SU-DHL-6 (cell line): ENCODE results near the gene LRRTM2.

Experiments
- H2AFZ ChIP-seq: fragments of 200-600 bp; sonication (generic); 2 replicates; pipeline ENCODE4 v1.6.1; 2014; ENCODE audit warnings: low read depth, mild to moderate bottlenecking, moderate library complexity, mixed read lengths, antibody characterized with exemption, low read length; ENCODE audit not compliant: severe bottlenecking
- H3F3A ChIP-seq: fragments of 200-600 bp; shearing (Covaris generic); 2 replicates; pipeline ENCODE4 v1.6.0; 2016; ENCODE audit warnings: antibody characterized with exemption, mild to moderate bottlenecking; ENCODE audit not compliant: insufficient read depth
- H3K27ac ChIP-seq: fragments of 200-600 bp; sonication (generic); 2 replicates; pipeline ENCODE4 v1.5.1; 2016; ENCODE audit warnings: low read depth, mild to moderate bottlenecking, low read length, moderate library complexity, mixed read lengths
- H3K27me3 ChIP-seq: fragments of 200-600 bp; sonication (generic), shearing (Covaris generic); 2 replicates; pipeline ENCODE4 v1.6.0; 2014; ENCODE audit warnings: mild to moderate bottlenecking, low read length
- H3K36me3 ChIP-seq: fragments of 200-600 bp; sonication (generic); 2 replicates; pipeline ENCODE4 v1.6.1; 2014; ENCODE audit warnings: mild to moderate bottlenecking, low read length, mixed read lengths
- H3K4me2 ChIP-seq: fragments of 300-600, 200-600 bp; shearing (Covaris generic), sonication (generic); 2 replicates; pipeline ENCODE4 v1.6.0; 2014; ENCODE audit warnings: low read length, low read depth, mild to moderate bottlenecking; ENCODE audit not compliant: poor library complexity, severe bottlenecking
- H3K4me3 ChIP-seq: fragments of 200-600 bp; sonication (generic); 2 replicates; pipeline ENCODE4 v1.5.1; 2014; ENCODE audit warnings: antibody characterized with exemption, low read length, mild to moderate bottlenecking, mixed read lengths; ENCODE audit not compliant: insufficient read depth, poor library complexity, severe bottlenecking
- H3K79me2 ChIP-seq: fragments of 200-600 bp; sonication (generic); 2 replicates; pipeline ENCODE4 v1.6.1; 2014; ENCODE audit warnings: mild to moderate bottlenecking, low read length, moderate library complexity; ENCODE audit not compliant: insufficient read depth
- H3K9ac ChIP-seq: fragments of 200-600 bp; sonication (generic); 2 replicates; pipeline ENCODE4 v1.7.0; 2014; ENCODE audit warnings: mild to moderate bottlenecking, low read length
- H3K9me2 ChIP-seq: fragments of 200-600 bp; sonication (generic); replicated peaks from 2 replicates; pipeline ENCODE4 v1.6.1; 2014; ENCODE audit warnings: low read length; ENCODE audit not compliant: insufficient read depth
- H3K9me3 ChIP-seq: fragments of 200-600 bp; sonication (generic); 2 replicates; pipeline ENCODE4 v1.6.1; 2014; ENCODE audit warnings: low read length, mixed read lengths; ENCODE audit not compliant: insufficient read depth
- H4K20me1 ChIP-seq: fragments of 200-600 bp; sonication (generic); 2 replicates; pipeline ENCODE4 v1.6.1; 2014; ENCODE audit warnings: low read depth, mild to moderate bottlenecking, antibody characterized with exemption, low read length, moderate library complexity, mixed read lengths
- EZH2phosphoT487 ChIP-seq: fragments of 200-600 bp; sonication (generic), shearing (Covaris generic); conservative IDR thresholded peaks from 2 replicates; pipeline ENCODE4 v1.6.1; 2018; ENCODE audit warnings: mild to moderate bottlenecking, antibody characterized with exemption, low read length, moderate library complexity, mixed read lengths
- TF ChIP-seq, protein P1 (sequence below): fragments of 200-600 bp; sonication (generic); IDR thresholded peaks from one replicate; pipeline ENCODE4 v1.5.1; 2017; ENCODE audit warnings: antibody characterized with exemption, mild to moderate bottlenecking, low read length, moderate library complexity; ENCODE audit not compliant: insufficient read depth, poor library complexity, severe bottlenecking

LRRTM2 gene

DNA sequence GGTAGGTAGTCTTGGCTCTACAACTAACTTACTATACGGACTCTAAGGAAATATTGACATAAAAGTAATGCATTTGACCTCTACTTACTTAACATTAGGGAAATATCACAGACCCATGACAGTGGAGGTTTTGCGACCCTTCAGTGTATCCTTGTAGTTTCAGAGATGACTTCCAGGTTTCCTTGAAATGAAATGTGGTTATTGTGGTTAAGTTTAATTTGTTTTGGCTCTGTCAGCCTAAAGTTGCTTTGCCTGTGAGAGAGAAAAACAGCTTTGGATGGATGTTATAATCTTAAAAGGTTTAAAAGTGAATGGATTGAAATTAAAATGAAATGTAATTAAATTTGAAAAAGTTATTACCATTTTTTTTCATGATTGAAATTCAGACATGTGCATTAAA is 42.9 kb downstream of the LRRTM2 start:
- Histone ChIP-seq H3F3A (no peaks in the 10 kb centered on the region), H3K9me3 (no peaks in the 10 kb centered on the region), H3K27me3 (no peaks in the 10 kb centered on the region), H3K4me3 (no peak overlapping the region), H3K4me2 (no peak overlapping the region), H3K36me3 (no peaks in the 10 kb centered on the region), H3K79me2 (no peaks in the 10 kb centered on the region), H3K9me2 (no peaks in the 10 kb centered on the region), H3K27ac (no peak overlapping the region), H2AFZ (no peak overlapping the region), H4K20me1 (no peaks in the 10 kb centered on the region), H3K9ac (no peak overlapping the region)
- TF ChIP-seq EZH2phosphoT487: no peak
- TF ChIP-seq, protein P1, sequence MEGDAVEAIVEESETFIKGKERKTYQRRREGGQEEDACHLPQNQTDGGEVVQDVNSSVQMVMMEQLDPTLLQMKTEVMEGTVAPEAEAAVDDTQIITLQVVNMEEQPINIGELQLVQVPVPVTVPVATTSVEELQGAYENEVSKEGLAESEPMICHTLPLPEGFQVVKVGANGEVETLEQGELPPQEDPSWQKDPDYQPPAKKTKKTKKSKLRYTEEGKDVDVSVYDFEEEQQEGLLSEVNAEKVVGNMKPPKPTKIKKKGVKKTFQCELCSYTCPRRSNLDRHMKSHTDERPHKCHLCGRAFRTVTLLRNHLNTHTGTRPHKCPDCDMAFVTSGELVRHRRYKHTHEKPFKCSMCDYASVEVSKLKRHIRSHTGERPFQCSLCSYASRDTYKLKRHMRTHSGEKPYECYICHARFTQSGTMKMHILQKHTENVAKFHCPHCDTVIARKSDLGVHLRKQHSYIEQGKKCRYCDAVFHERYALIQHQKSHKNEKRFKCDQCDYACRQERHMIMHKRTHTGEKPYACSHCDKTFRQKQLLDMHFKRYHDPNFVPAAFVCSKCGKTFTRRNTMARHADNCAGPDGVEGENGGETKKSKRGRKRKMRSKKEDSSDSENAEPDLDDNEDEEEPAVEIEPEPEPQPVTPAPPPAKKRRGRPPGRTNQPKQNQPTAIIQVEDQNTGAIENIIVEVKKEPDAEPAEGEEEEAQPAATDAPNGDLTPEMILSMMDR: no peak

DNA sequence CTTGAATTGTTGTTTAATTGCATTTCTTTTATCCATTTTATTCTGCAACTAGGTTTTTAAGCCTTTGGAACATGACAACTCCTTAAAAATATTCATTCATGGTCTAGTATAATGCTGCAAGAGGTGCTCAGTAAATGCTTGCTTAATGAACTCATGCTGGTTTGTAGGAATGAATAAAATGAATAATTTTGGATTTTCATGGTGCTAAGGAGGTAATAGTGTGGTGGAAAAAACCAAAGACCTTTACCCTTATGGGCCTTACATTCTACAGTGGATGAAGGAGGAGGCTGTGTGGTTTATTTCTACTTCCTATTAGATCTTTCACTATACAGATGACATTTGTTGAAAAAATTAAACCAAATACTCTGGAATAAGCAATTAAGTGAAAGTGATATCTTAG is 43.4 kb downstream of the LRRTM2 start:
- Histone ChIP-seq H3K27ac (no peak overlapping the region), H3K36me3 (no peaks in the 10 kb centered on the region), H3K9ac (no peak overlapping the region), H3K79me2 (no peaks in the 10 kb centered on the region), H4K20me1 (no peaks in the 10 kb centered on the region), H2AFZ (no peak overlapping the region), H3K9me2 (no peaks in the 10 kb centered on the region), H3F3A (no peaks in the 10 kb centered on the region), H3K4me3 (no peak overlapping the region), H3K4me2 (no peak overlapping the region), H3K27me3 (no peaks in the 10 kb centered on the region), H3K9me3 (no peaks in the 10 kb centered on the region)
- TF ChIP-seq EZH2phosphoT487: no peak
- TF ChIP-seq, protein P1: no peak

DNA sequence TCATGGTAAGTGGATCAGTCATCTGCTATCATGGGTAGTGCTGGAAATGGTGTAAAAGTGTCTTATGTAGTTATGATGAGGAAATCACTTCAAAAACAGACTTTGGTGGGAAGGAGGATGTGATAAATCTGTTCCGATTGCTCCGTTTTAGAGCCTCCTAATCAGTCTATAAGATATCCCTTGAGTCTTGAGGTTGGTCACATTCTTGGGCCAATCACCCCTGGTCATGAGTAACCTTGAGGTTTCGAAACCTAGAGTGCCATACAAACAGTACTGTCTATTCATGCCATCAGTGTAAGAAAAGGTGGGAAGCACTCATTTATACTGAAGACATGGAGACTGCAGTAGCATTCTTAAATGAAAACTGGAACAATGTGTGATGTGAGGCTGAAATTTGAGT is 45.8 kb downstream of the LRRTM2 start:
- Histone ChIP-seq H3K9me3 (no peaks in the 10 kb centered on the region), H3F3A (no peaks in the 10 kb centered on the region)

More for the DNA sequence above, 45.8 kb downstream of the LRRTM2 start:
- H2AFZ ChIP-seq: no peak overlapping the region
- H3K27ac ChIP-seq: no peak overlapping the region
- TF ChIP-seq EZH2phosphoT487: no peak
- TF ChIP-seq, protein P1: no peak
- H3K4me3 ChIP-seq: no peak overlapping the region
- no peak overlapping the region for H3K9ac ChIP-seq
- no peaks in the 10 kb centered on the region for H3K27me3 ChIP-seq
- H3K9me2 ChIP-seq: no peaks in the 10 kb centered on the region
- H3K4me2 ChIP-seq: no peak overlapping the region
- H3K36me3 ChIP-seq: no peaks in the 10 kb centered on the region
- H4K20me1 ChIP-seq: no peaks in the 10 kb centered on the region
- H3K79me2 ChIP-seq: no peaks in the 10 kb centered on the region
